Measurements from ENCODE around the gene ANXA9.

ANXA9 gene

DNA sequence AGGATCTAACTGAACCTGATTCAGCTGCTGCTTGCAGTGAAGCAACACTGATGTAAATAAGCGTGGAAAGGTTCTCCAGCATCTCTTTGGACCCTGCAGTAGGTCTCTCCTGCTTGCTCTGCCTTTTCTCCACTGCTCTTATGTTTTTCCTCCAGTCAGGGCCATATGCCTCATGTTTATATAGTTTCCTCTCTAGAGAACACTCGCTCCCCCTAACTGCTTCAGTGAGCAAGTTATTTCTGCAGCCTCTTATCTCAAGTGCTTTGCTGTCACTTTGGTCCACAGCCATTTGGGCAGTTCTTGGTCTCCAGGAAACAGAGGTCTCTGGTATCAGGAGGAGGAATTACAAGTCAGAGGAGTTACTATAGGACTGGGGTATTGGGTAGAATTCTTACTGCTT, 31.4 kb downstream of the ANXA9 start:
- Mint-ChIP-seq H3K27me3 (ENCODE audit: low read depth, poor library complexity) (peaks cover 6% of the 10 kb centered on the region), H3K4me1 (peaks cover 42% of the 10 kb centered on the region), H3K36me3 (ENCODE audit: low read depth) (peaks cover 8% of the 10 kb centered on the region), H3K9me3 (no peaks in the 10 kb centered on the region), H3K4me3 (no peak overlapping the region), H3K27ac (peak overlapping the region; percentile 91)
- TF ChIP-seq, protein P1, sequence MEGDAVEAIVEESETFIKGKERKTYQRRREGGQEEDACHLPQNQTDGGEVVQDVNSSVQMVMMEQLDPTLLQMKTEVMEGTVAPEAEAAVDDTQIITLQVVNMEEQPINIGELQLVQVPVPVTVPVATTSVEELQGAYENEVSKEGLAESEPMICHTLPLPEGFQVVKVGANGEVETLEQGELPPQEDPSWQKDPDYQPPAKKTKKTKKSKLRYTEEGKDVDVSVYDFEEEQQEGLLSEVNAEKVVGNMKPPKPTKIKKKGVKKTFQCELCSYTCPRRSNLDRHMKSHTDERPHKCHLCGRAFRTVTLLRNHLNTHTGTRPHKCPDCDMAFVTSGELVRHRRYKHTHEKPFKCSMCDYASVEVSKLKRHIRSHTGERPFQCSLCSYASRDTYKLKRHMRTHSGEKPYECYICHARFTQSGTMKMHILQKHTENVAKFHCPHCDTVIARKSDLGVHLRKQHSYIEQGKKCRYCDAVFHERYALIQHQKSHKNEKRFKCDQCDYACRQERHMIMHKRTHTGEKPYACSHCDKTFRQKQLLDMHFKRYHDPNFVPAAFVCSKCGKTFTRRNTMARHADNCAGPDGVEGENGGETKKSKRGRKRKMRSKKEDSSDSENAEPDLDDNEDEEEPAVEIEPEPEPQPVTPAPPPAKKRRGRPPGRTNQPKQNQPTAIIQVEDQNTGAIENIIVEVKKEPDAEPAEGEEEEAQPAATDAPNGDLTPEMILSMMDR (IDR thresholded peaks at IDR 0.05), result no peak
- no peak for DNase-seq

DNA sequence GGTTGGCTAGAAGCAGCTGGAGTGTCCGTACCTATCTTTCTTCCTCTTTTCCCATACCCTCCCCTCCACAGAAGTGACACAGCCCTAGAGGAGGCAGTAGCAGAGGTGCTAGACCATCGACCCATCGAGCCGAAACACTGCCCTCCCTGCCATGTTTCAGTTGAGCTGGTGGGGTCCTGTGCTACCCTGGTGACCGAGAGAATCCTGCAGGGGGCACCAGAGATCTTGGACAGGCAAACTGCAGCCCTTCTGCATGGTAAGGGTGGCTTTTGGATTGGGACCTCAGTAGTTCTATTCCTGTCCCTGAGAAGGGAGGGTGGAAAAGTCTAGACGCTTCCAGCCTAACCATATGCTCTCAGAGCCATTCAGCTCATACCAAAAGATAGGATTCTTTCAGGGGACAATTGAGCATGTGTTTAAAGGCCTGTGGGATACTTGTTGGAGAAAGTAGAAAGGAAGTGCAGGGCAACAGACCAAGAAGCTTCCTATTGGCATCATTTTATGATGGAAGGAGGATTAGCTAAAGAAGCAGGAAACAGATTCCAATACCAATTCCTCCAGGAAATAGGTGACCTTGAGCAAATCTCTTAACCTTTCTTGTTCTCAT, 42.6 kb downstream of the ANXA9 start:
- DNase-seq, result peak; percentile 79
- no peaks in the 10 kb centered on the region for H3K9me3 Mint-ChIP-seq
- TF ChIP-seq, protein P1 (IDR thresholded peaks at IDR 0.05), result peak; percentile 59
- H3K27ac Mint-ChIP-seq, result no peak overlapping the region
- H3K4me1 Mint-ChIP-seq, result no peaks in the 10 kb centered on the region
- H3K4me3 Mint-ChIP-seq, result no peak overlapping the region
- peaks cover 65% of the 10 kb centered on the region for H3K36me3 Mint-ChIP-seq (ENCODE audit: low read depth)
- H3K27me3 Mint-ChIP-seq (ENCODE audit: low read depth, poor library complexity), result no peaks in the 10 kb centered on the region

DNA sequence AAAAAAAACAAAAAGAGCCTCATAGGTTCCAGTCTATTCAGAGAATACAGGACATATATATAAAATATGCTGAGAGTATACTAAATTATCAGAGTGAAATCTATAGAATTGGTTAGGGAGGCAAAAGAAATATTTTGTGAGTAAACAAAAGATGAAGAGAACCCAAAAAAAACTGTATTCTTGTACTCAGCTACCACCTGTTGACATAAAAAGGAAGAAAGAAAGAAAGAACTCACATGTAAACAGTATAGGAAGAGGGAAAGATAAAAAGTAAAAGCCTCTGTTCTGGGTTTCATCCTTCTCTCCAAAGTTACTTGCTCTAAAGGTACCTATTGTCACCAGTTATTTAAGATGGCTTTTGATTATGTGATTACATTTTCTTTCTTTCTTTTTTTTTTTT, 44.4 kb downstream of the ANXA9 start:
- no peaks in the 10 kb centered on the region for H3K9me3 Mint-ChIP-seq
- no peaks in the 10 kb centered on the region for H3K27me3 Mint-ChIP-seq (ENCODE audit: low read depth, poor library complexity)
- H3K4me3 Mint-ChIP-seq, result no peak overlapping the region
- TF ChIP-seq, protein P1 (IDR thresholded peaks at IDR 0.05), result no peak
- no peak for DNase-seq
- H3K4me1 Mint-ChIP-seq, result no peaks in the 10 kb centered on the region
- no peak overlapping the region for H3K27ac Mint-ChIP-seq
- peaks cover 67% of the 10 kb centered on the region for H3K36me3 Mint-ChIP-seq (ENCODE audit: low read depth)

DNA sequence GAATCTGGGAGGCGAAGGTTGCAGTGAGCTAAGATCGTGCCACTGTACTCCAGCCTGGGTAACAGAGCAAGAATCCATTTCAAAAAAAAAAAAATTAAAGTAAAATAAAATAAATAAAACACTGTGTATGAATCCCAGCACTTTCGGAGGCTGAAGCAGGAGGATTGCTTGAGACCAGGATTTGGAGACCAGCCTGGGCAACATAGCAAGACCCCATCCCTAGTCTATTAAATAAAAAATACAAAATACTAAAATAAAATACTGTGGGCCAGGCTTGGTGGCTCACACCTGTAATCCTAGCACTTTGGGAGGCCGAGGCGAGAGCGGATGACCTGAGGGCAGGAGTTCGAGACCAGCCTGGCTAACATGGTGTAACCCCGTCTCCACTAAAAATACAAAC, 50.1 kb downstream of the ANXA9 start:
- peaks cover 61% of the 10 kb centered on the region for H3K36me3 Mint-ChIP-seq (ENCODE audit: low read depth)
- H3K4me3 Mint-ChIP-seq, result no peak overlapping the region
- H3K9me3 Mint-ChIP-seq, result no peaks in the 10 kb centered on the region
- TF ChIP-seq, protein P1 (IDR thresholded peaks at IDR 0.05), result no peak
- no peaks in the 10 kb centered on the region for H3K4me1 Mint-ChIP-seq
- no peaks in the 10 kb centered on the region for H3K27me3 Mint-ChIP-seq (ENCODE audit: low read depth, poor library complexity)
- H3K27ac Mint-ChIP-seq, result no peak overlapping the region
- no peak for DNase-seq

DNA sequence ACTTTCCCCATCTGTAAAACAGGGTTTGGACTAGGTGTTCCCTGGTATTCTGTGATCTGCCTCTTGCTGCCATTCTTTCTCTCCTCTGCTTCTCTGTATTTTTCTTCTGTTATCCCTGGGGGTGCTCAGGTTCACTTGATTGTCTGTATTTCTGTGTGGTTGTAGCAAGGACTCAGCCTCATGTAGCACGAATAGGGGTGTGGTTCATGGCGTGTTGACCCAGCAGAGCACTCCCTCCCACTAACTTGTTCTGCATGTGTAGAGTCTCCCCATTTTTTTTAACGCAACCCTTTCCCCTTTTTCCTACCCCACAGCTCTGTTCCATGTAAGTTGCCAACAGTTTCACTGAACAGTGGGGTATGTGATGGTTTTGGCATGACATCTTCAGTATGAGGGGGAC, 53.1 kb downstream of the ANXA9 start:
- Mint-ChIP-seq H3K4me3 (no peak overlapping the region), H3K27ac (peak overlapping the region; percentile 44), H3K9me3 (no peaks in the 10 kb centered on the region), H3K4me1 (no peaks in the 10 kb centered on the region), H3K36me3 (ENCODE audit: low read depth) (peaks cover 40% of the 10 kb centered on the region), H3K27me3 (ENCODE audit: low read depth, poor library complexity) (no peaks in the 10 kb centered on the region)
- no peak for DNase-seq
- TF ChIP-seq, protein P1 (IDR thresholded peaks at IDR 0.05), result no peak

DNA sequence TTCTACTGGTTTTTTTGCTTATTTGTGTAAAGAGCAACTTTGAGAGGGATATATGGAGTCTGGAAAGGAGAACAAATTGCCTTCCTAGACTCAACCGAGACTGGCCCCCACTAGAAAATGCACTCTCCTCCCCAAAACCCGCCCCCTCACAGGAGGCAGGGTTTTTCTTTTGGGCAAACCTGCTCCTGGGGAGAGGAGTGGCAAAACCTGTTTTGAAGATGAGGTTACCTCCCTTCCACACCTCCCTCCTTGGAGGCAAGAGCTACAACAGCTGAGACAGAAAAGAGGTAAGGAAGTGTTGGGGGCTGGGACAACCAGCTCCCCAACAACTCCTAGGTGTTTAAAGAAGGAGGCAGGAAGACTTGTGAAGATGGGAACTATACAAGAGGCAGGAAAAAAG, 54.3 kb downstream of the ANXA9 start, which contains the start of gene BNIPL:
BNIPL (plus strand) TSS at position 231 of the 400 bp plus-strand sequence; CDS start at position 371, 140 bp downstream.
- Mint-ChIP-seq H3K27me3 (ENCODE audit: low read depth, poor library complexity) (no peaks in the 10 kb centered on the region), H3K9me3 (no peaks in the 10 kb centered on the region), H3K4me1 (no peaks in the 10 kb centered on the region), H3K36me3 (ENCODE audit: low read depth) (peaks cover 33% of the 10 kb centered on the region), H3K27ac (peak within 1 kb of the TSS; percentile 44), H3K4me3 (no peak within 1 kb of the TSS)
- no peak for DNase-seq
- TF ChIP-seq, protein P1 (IDR thresholded peaks at IDR 0.05), result no peak
